Endometrium (tissue), 2 donors: ENCODE measurements around the gene RABL6.
"Not testable (repeated sequence)": the region's sequence is repeated elsewhere in the genome, so short reads cannot be mapped to it uniquely, and the experiment has no call there.

Experiments
- FAIRE-seq: peaks from 2 replicates; lab custom pipeline; 2012; peaks lifted over from hg19 to GRCh38; lab: Jason Lieb, UNC
- donor health status: control.
- donor health status: control.

Gene RABL6

GRCh38 chr9:136794281-136794999 lies 13.3 kb upstream of the RABL6 start:
- no peak for FAIRE-seq

DNA sequence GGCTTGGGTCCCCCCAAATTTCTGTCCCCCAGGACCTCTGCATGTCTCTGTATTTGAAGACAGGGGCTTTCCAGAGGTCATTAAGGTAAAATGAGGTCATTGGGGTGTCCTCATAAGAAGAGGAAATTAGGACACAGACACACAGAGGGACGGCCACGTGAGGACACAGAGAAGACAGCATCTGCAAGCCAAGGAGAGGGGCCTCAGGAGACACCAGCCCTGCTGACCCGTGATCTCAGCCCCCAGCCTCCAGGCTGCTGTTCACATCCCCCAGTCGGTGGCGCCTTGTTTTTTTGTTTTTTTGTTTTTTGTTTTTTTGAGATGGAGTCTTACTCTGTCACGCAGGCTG lies 12.8 kb upstream of the RABL6 start:
- no peak for FAIRE-seq

- FAIRE-seq: no peak
Observed at GRCh38 chr9:136796238-136796774, 11.4 kb upstream of the RABL6 start, which contains the start of gene CCDC183. Gene CCDC183, plus strand, starts transcription at chr9:136796338. Its CDS starts 60 bp downstream, at chr9:136796398.

DNA sequence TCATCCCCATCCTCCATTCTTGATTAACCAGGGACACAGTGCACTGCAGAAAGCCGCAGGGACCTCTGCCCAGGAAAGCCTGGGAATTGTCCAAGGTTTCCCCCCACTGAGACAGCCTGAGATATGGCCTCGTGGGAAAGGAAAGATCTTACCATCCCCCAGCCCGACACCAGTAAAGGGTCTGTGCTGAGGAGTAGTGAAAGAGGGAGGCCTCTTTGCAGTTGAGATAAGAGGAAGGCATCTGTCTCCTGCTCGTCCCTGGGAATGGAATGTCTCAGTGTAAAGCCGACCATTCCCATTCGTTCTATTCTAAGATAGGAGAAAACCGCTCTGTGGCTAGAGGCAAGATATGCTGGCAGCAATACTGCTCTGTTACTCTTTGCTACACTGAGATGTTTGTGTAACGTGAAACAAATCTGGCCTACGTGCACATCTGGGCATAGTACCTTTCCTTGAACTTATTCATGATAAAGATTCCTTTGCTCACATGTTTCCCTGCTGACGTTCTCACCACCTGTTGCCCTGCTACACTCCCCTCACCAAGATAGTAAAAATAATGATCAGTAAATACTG lies 10.9 kb upstream of the RABL6 start:
- FAIRE-seq: not testable (repeated sequence)

- FAIRE-seq: no peak
Observed at GRCh38 chr9:136798708-136799078, 9.1 kb upstream of the RABL6 start.

DNA sequence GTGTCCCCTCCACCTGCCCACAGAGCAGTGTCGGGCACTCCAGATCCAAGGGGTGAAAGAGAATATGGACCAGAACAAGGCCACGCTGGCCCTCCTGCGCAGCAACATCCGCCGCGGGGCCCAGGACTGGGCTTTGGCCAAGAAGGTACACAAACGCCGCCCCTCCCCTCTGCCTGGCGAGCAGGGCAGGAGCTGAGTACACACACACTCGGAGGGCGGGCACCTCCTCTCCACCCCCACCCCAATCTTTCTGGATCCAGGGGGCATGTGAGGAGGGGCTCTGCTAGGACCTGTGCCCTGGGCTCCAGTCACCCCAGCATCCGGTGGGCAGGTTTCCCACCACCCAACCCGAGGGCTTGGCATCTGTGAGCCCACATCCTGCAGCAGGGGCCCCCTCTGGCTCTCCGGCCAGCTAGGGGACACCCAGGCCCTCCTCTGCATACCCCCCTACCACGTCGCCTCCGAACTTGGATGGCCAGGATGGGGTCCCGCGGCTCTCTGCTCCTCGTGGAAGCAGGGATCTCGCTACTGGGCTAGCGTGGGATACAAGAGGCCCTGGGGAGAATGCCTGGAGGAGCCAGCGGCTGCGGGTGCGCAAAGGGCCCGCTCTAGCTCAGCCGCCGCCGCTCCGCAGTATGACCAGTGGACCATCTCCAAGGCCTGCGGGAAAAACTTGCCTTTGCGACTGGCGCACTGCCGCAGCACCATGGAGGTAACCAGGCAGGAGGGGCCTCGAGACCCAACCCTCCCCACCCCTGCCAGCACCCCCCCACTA lies 8.5 kb upstream of the RABL6 start:
- FAIRE-seq: no peak

DNA sequence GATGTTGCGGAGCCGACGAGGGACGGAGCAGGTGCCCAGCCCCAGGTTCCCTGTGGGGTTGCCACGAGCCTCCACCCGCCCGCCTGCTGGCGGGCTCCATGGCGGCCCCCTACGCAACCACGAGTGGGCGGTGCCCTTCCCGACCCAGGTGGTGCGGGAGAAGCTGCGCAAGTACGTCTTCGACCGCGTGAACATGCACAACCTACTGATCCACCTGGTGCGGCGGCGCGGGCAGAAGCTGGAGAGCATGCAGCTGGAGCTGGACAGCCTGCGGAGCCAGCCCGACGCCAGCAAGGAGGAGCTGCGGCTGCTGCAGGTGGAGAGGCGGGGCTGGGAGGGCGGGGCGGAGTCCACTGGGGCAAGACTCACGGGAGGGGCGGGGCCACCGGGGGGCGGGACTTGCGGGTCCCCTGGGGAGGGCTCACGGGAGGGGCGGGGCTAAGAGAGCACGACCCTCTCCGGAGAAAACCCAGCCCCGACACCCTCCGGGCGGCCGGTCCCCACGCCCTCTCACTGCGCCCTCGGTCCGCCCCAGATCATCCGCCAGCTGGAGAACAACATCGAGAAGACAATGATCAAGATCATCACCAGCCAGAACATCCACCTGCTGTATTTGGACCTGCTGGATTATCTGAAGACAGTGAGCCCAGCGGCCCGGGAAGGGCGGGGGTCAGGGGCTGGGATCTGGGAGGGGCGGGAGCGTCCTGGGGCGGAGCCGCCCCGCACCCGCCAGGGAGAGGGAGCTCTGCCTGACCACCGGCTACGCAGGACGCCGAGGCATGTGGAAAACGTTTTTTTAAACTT lies 7.7 kb upstream of the RABL6 start:
- no peak for FAIRE-seq

DNA sequence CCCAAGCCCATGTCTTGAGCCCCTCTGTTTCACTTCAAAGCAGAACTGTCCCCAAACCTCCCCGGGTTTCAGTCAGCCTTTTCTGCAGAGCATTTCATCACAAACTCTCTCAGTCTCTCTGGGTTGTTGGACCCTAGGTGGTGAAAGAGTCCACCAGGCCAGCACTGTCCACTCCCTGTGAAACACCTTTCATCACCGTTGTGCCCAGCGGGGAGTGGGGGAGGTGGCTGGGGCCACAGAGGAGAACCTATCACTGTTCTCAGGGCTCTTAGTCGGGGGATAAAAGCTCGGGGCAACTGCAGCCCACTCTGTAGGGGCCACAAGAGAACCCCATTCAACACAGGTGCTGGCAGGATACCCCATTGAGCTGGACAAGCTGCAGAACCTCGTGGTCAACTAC lies 5.4 kb upstream of the RABL6 start:
- no peak for FAIRE-seq

DNA sequence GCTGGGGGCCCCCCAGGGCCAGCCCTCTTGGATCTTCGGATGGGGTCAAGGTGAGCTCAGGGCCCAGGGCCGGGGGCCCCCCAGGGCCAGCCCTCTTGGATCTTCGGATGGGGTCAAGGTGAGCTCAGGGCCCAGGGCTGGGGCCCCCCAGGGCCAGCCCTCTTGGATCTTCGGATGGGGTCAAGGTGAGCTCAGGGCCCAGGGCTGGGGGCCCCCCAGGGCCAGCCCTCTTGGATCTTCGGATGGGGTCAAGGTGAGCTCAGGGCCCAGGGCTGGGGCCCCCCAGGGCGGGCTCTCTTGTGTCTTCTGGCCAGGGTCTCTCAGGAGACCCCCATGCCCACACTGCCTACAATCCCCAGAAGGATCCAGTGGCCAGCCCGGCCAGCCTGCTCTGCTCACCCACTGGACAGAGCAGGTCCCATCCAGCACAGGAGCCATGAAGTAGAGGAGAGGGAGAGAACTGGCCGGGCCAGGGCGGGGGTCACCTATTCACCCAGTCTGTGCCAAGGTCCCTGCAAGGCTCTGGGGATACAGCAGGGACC lies 4.7 kb upstream of the RABL6 start:
- FAIRE-seq: not testable (repeated sequence)

- no peak for FAIRE-seq
Observed at GRCh38 chr9:136803551-136804508, 3.9 kb upstream of the RABL6 start.

DNA sequence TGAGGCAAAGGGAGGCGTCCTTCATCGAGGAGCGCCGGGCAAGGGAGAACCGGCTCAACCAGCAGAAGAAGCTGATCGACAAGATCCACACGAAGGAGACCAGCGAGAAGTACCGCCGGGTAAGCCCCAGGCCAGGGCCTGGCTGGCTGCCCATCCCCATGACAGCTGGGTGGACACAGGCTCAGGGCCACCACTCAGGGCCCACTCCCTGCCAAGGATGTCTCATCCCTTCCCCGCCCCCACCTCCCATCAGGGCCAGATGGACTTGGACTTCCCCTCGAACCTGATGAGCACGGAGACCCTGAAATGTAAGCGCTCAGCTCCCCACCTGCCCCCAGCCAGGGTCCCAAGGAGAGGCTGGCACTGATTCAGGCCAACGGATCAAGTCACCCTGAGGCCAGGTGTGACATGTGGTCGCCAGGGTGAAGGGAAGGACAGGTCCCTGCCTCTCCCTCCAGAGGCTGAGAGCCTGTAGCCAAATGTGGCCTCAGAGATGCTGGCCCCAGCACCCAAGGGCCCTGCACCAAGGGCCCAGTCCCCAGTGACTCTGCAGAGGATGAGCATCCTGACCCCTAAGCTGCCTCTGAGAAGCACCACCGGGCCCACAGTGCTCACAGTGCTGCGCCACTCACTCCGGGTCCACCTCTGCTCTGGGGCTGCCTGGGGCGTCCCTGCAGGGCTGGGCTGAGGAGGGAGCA lies 3.1 kb upstream of the RABL6 start:
- no peak for FAIRE-seq

GRCh38 chr9:136805207-136805740 lies 2.5 kb upstream of the RABL6 start:
- FAIRE-seq: no peak

DNA sequence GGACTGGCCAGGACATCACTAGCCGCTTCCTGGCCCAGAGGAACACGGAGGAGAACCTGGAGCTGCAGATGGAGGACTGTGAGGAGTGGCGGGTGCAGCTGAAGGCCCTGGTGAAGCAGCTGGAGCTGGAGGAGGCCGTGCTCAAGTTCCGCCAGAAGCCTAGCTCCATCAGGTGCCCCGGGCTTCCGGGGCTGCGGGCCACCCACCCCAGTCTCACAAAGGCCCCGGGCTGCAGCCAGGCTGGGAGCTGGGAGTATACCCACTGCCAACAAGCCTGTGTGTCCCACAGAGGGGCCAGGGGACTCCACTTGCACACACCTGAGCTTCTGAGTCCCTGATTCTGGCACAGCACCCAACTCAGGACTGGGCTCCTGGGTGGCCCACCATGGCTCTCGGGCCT lies 1.7 kb upstream of the RABL6 start:
- no peak for FAIRE-seq

DNA sequence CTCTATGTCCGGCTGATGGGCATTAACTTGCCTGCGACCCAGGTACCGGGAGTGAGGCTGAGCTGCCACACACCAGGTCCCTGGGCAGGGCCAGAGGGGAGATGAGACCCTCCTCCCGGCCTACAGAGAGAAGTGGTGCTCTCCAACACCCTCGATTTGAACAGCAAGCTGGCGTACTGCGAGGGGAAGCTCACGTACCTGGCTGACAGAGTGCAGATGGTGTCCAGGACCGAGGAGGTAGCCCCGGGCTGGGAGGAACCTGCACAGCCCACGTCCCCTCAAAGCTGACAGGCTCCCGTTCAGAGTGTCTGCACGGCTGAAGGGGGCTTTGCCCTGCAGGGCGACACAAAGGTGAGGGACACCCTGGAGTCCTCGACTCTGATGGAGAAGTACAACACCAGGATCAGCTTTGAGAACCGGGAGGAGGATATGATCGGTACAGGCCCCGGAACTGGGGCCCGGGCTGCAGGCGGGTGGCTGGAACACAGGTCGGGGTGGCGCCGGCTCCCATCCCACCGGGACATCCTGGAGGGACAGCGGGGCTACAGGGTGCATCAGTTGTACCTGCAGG lies 1.0 kb upstream of the RABL6 start:
- no peak for FAIRE-seq

GRCh38 chr9:136808075-136808805 lies 492 bp downstream of the RABL6 start:
- FAIRE-seq: no peak

DNA sequence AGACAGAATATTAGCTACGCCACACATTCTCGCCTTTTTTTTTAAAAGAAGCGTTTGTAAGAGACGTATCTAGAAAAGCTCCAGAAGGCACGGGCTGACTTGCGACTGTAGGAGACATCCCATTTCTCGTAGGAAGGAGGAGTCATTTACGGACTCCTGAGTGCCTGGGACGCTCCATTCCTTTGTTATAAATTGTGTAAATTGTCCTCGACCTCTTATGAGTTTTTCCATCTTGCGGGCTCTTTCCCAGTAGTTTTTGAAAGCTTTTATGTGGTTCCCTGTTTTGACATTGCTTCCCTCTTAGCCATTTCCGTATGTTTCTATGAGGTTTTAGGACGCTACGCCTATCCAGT lies 1.0 kb downstream of the RABL6 start:
- FAIRE-seq: no peak

DNA sequence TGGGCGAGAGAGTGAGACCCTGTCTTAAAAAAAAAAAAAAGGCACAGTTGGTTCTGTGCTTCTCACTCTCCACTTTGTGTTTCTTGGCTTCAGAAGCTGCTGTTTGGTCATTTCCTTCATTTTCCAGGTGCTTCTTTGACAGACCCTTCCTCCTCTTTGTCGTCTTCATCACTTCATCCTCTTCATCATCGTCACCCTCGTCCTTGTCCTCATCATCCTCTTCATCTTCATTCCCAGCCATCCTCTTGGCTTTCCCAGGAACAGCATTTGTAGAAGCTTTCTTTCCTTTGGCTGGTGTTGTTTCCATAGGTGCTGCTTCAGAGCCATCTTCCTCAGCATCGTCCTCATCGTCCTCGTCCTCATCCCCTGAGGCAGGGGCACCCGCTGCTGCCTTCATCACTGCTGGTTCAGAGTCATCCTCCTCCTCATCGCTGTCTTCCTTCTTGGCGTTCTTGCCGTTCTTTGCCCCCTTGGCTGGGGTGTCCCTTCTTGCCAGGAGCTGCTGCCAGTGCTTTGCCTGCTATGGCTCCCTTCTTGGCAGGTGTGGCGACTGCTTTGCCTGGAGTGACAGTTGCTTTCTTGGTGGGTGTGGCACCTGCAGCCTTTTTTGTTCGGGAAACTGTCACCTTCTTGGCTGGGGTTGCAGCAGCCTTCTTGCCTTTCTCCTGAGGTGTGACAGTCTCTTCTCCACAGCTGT lies 7.1 kb downstream of the RABL6 start:
- no peak for FAIRE-seq

DNA sequence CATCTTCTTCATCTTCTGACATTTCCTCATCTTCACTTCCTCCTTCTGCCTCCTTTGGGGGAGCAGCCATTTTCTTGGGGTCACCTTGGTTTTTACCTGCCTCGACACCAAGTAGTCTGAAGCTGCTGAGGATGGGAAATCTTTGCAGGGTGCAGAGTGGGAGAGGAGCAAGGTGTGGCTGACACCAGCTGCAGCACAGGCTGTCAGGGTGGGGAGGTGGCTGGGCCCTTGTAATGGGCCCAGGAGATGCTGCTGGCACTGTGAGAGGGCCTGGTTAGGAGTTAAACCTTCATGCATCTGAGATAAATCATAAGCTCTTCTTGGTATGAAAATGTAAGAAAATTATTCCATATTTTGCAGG lies 7.7 kb downstream of the RABL6 start:
- no peak for FAIRE-seq
